Measurements from ENCODE around the gene RTP5.

Gene RTP5

GRCh38 chr2:241850544-241851324 lies 18.8 kb upstream of the RTP5 start:
- no peak for TF ChIP-seq CTCF (IDR thresholded peaks at IDR 0.05)

DNA sequence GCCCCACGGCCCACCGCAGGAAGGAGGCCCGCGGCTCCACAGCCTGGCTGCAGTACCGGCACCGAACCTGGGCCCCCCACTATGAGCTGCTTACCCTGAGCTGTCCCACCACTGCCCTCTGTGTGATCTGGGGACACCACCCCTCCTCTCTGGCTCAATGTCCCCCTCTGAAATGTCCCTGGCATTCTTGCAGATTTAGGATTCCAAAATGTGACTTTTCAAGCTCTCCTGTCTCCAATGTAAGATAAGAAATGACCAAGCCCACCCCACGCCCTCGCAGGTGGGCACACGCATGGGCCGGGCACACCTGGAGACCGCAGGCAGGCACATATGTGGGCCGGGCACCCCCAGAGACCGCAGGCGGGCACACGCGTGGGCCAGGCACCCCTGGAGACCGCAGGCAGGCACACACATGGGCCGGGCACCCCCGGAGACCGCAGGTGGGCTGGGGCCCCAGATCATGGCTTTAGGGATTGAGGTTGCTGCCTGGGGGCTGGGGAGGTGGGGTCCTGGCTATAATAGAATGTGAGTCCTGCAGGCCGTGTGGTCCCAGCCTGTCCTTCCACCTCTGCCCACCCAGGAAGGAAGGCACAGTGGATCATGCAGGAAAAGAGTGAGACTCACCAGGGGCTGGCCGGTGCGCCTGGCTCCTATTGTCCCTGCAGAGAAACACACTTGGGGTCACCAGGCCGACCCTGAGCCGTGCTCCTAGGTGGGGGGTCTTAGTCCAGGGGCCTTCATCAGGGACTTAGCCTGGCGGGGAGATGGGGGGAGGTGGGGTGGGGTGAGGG lies 18.0 kb upstream of the RTP5 start:
- no peak for TF ChIP-seq CTCF (IDR thresholded peaks at IDR 0.05)

DNA sequence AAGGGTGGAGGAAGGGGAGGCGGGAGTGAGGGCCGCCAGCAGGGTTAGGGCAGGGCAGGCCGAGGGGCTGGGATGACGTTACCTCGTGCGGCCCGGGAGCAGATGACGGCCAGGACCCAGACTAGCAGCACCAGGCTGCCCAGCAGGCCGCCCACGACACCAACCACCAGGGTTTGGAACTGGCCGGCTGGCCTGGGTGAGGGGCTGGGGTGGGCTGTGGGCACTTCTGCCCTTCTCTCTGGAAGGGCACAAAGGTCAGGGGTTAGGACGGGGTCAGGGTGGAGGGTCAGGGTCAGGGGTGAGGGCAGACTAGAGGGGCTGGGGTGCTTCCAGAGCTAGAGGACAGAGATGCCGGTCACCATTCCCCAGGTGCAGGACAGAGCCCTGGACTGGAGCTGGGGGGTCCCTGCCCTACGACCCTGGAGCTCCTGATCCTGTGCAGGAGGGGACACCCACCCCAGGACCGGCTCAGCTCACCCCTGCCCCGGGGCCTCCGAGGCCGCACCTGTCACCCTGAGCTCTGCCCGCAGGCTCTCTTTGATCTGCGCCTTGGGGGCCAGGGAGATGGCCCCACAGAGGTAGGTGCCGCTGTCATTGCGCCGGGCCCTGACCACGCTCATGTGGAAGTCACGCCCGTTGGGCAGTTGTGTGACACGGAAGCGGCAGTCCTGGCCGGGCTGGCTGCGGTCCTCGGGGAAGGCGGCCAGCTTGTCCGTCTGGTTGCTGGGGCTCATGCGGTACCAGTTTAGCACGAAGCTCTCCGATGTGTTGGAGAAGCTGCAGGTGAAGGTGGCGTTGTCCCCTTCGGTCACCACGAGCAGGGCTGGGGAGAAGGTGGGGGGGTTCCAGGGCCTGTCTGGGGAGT lies 17.2 kb upstream of the RTP5 start:
- TF ChIP-seq CTCF (IDR thresholded peaks at IDR 0.05) = no peak

DNA sequence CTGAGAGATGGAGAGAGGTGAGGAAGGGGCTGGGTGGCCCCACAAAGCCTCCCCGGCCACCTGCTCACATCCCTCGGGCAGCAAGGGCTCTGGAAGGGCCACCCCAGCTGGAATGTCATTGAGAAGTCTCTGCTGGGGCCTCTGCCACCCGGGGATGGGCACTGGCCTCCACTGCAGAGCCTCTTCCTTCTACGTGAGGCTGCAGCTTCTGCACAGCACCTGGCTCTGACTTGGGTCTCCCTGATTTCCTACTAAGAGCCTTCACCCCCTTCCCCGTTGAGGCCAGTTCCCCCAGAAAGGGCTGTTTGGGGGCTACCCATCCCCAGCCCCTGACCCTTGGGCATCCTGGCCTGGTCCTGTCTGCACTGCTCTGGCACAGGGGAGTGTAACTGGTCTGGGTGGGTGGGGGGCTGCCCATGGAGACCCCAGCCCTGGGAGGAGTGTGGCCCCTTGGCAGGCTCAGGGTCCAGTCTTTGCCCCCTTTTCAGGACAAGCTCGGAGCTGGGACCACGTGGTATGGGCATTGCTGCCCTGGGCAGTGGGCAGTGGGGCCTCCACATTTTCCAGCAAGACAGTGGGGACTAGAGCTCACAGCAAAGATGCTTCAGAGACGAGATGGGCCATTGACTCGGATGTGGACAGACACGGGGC lies 16.4 kb upstream of the RTP5 start:
- TF ChIP-seq CTCF (IDR thresholded peaks at IDR 0.05) = no peak

GRCh38 chr2:241853651-241854341 lies 15.7 kb upstream of the RTP5 start:
- TF ChIP-seq CTCF (IDR thresholded peaks at IDR 0.05) = no peak

GRCh38 chr2:241854342-241855244 lies 14.9 kb upstream of the RTP5 start:
- no peak for TF ChIP-seq CTCF (IDR thresholded peaks at IDR 0.05)
